Muscle of back (tissue), 13 donors: ENCODE measurements around the gene FAM162B. TPM values are rescaled to one million over a fixed set of nuclear protein-coding genes. Genes with fewer than 3 reads are reported as not detected.
"Not testable (repeated sequence)": the region's sequence is repeated elsewhere in the genome, so short reads cannot be mapped to it uniquely, and the experiment has no call there.

Experiments used
- DNase-seq, 3 donors: peaks; one replicate each; pipeline versions ENCODE4 v3.0.0 to v3.0.0-alpha.2; 2013
- long read RNA-seq, 9 donors: transcript quantifications; one replicate each; lab custom pipeline, GENCODE V29; 2026
- polyA plus RNA-seq, 10 donors: library from polyadenylated mRNA; unstranded; fragments of 120-200 nt; gene quantifications; one replicate each; pipeline ENCODE4 v1.2.1, GENCODE V29; 2013; ENCODE audit not compliant: insufficient read length in 10 of 10

The FAM162B gene
- 1 to 10 TPM; 5.0 to 9.4 (median 6.5) TPM for polyA plus RNA-seq
- long read RNA-seq, donor 1, partial matches to known transcripts, result 0 of 3 reads
- long read RNA-seq, donor 1, other reads (novel, unspliced or antisense), result 0 of 3 reads
- long read RNA-seq, donor 2, transcript FAM162B-201 (4 exons, 1,036 nt), result major isoform, 5 of 5 reads
- long read RNA-seq, donor 2, partial matches to known transcripts, result 0 of 5 reads
- long read RNA-seq, donor 2, other reads (novel, unspliced or antisense), result 0 of 5 reads
- long read RNA-seq, donor 3, result 0 reads
- long read RNA-seq, donor 4, partial matches to known transcripts, result 0 of 3 reads
- long read RNA-seq, donor 4, other reads (novel, unspliced or antisense), result 0 of 3 reads
- long read RNA-seq, donor 5, transcript FAM162B-201 (4 exons, 1,036 nt), result major isoform, 10 of 10 reads
- long read RNA-seq, donor 5, partial matches to known transcripts, result 0 of 10 reads
- long read RNA-seq, donor 5, other reads (novel, unspliced or antisense), result 0 of 10 reads
- long read RNA-seq, donor 6, transcript FAM162B-201 (4 exons, 1,036 nt), result major isoform, 8 of 8 reads
- long read RNA-seq, donor 6, partial matches to known transcripts, result 0 of 8 reads
- long read RNA-seq, donor 6, other reads (novel, unspliced or antisense), result 0 of 8 reads
- long read RNA-seq, donor 7, transcript FAM162B-201 (4 exons, 1,036 nt), result major isoform, 5 of 5 reads
- long read RNA-seq, donor 7, partial matches to known transcripts, result 0 of 5 reads
- long read RNA-seq, donor 7, other reads (novel, unspliced or antisense), result 0 of 5 reads
- long read RNA-seq, donor 8, partial matches to known transcripts, result 0 of 4 reads
- long read RNA-seq, donor 8, other reads (novel, unspliced or antisense), result 0 of 4 reads
- long read RNA-seq, donor 9, result 0 reads

- peak; percentile 17 to 84 (median 57) for DNase-seq
Observed at GRCh38 chr6:116764961-116765841, at the start of gene FAM162B. Gene FAM162B (minus strand): TSS chr6:116765719. CDS start chr6:116765576, 143 bp downstream.

DNA sequence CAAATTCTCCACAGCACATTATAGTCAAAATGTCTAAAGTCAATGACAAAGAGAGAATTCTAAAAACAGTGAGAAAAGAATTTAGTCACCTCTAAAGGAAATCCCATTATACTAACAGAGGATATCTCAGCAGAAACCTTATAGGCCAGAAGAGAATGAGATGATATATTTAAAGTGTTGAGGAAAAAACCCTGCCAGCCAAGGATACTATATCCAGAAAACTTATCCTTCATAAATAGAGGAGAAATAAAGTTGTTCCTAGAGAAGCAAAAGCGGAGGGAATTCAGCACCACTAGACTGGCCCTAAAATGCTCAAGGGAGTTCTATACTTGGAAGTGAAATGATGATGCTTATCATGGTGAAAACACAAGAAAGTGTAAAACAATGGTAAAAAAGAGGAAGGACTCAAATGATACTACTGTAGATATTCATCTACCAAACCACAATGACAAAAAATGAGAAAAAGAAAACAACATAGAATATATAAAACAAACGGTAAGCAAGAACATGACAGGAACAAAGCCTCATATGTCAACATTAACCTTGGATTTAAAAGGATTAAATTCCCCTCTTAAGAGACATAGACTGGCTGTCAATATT, 46.6 kb upstream of the FAM162B start:
- no peak for DNase-seq

GRCh38 chr6:116801971-116802370, 36.5 kb upstream of the FAM162B start:
- DNase-seq, result no peak

DNA sequence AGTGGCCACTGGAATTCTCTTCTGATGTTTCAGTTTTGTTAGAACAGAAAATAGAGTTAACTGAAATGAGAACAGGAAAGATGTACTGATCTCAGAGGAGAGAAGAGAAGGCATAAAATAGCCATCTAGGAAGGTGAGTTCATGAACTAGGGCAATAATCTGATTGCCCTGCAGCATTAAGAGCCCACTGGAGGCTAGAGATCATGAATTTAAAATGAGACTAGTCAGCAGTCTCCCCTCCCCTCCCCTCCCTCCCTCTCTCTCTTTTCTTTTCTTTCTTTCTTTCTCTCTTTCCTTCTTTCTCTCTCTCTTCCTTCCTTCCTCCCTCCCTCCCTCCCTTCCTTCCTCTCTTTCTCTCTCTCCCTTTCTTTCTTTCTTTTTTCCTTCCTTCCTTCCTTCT, 34.4 kb upstream of the FAM162B start:
- DNase-seq, result no peak

DNA sequence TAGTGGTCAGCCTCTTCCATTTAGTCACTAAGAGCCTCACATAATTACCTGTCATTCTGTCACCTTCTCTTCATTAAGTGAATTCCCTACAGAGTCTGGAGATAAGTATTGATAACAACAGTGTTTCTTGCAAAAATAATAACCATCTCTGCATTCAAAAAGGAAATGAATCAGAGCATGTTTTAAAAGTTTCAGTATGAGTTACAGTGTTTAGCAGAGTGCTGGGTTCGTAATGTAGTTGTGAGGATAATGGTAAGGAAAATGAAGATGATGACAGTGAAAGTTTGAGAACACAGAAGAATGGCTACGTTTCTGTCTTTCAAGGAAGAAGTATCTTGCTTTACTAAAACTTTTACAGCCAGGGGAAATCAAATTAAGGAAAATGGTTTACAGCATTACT, 32.1 kb upstream of the FAM162B start:
- no peak for DNase-seq

DNA sequence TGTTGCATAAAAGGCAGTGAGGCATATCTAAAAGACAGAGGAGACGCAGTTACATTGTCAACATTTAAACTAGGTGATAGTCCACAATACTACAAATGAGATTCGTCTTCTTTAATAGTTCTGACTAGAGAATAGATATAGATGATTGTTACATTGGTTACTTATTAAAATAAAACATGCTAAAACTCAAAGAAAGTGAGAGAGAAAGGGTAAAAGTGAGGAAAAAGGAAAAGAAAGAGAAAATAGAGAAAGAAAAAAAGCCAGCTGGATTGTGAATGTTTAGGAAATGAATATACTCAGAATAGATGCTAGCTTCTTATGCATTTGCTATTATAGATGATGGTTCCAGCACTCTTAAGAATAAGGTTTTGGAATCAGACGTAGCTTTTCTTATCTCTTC, 27.7 kb upstream of the FAM162B start:
- no peak for DNase-seq

DNA sequence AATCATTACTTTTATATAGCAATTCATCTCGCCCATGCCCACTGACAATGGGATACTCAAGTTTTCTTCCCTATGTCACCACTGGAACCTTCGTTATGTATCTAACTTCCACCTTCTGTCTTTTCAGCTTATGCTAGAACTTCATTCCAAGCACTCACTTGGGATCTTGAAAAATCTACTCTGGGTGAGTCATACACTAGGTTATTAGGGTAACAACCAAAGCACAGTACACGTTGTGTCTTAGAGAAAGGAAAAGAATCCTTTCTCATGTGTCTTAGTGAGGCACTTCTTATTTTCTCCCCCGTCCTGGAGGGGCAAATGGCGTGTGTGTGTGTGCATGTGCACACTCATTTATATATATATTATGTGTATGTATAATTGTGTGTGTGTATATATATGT, 18.3 kb upstream of the FAM162B start:
- no peak for DNase-seq

DNA sequence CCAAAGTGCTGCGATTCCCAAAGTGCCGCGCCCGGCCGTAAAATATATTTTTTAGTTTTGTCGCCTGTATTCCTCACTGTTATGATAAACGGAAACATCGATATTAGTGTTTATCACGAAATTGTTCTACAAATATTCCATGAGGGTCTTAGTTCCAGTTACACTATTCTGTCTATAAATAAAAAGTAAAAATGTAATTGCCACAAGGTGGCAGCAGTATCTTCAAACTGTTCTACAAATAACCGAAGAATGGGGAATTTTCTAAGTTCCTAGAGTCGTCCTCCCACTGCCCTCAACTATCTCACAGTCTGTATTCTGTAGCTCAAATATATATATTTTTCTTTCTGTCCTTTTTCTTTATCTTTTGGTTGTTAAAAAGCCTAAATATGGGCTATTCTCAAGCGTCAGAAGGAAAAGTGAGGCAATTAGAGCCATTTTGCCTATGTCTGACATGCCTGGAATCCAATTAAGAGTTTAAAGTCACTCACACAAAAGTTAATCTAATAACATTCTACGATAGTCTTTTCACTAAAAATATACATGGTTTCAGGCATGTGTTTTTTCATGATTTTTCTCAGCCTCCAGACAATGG, 14.2 kb upstream of the FAM162B start:
- peak in 2 of 3 donors; percentile 34 to 67 for DNase-seq

GRCh38 chr6:116773886-116774285, 8.4 kb upstream of the FAM162B start:
- DNase-seq, result no peak

DNA sequence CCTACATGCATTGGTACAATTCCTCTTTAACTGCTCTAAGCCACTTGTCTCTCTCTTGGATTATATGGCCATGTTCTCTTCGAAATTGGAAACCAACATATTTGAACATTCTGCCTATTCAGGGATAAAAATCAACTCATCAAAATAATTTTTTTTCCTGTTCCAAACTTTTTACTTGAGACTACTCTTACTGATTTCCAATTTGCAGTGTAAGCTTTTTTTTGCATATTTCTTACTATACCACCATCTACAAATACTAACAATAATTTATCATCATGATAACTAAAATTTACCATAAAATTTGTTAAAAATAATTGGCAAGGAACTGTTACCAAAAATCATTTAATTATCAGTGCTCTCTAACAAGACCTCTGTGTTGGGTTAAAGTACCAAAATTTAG, 6.9 kb upstream of the FAM162B start:
- DNase-seq, result no peak

DNA sequence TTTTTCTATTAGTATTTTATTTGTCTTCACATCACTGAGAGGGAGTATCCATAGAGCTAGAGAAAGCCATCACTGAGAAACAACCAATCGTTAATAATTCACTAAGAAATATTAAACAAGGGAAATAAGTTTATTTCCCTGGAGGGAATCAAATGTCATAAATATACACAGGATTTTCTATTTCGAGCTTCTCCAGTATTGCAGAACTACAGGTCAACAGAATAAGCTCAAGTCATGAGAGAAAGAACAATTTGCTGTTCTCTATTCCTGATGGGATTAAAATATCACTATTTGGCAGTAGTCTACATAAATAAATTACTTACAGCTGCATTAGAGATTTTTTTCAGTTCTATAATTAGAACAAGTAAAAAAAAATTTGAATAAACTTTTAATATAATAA, 2.2 kb upstream of the FAM162B start:
- DNase-seq, result peak in 2 of 3 donors; percentile 37 to 69

DNA sequence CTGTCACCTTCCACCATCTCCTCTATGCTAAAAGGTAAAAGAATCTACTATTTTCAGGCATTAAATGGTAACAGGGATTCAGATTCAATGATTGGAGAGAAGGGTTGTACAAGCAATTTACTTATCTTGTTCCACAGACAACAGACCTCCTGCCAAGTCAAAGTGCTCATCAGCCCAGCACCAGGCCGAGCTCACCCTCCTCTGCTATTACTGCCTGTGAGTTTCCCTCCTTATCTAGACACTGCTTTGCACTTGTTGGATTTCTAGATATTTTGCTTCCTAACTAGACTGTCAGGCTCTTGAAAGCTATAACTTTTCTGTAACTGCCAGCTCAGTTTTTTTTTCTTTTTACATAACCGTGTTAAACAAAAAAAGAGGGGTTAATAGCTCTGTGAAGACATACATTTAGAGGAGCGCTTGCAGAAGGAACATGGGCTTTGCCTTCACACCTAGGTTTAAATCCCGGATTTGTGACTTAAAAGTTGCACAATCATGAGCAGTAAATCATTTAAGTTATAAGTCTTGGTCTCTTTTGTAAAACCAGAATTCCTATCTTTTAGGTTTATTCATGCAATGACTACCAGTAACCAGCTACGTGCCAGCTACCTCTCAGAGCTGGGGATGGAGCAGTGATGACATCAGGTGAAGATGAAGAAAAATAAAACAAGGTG, 1.1 kb upstream of the FAM162B start:
- DNase-seq, result peak in 1 of 3 donors; percentile 7

DNA sequence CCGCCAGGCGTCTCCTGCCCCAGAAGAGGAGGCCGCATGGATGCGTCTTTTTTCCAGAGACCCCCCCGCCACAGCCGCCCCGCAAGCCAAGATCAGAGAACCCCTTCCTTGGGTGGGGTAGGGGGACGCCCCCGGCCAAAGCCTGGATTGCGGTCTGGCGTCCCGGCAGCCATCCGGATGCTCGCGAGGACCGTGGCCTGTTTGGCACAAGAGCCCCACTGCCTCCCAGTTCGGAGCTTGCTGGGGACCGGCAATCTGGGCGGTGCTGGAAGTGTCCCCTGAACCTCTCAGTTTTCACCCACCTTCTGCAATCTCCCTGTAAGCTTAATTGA, 924 bp downstream of the FAM162B start:
- DNase-seq, result peak in 1 of 3 donors; percentile 56

GRCh38 chr6:116763906-116764628, 1.5 kb downstream of the FAM162B start:
- DNase-seq, result peak in 1 of 3 donors; percentile 15

DNA sequence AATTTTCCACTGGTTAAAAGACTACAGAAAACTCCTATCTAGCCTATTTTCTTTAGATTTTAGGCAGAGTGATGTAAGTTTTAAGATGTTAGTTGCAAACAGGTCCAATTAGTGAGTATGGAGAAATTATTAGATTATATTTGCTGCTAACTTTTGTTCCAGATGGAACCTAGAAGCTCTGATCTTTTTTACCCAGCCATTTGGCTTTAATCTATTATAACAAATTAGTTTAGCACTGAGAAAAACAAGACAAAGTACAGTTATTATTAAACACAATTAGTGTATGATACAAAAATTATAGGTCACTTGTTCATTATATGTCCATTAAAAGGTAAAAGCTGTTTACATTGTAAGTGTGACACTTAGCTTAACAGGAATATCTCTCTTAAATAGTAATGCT, 2.5 kb downstream of the FAM162B start:
- DNase-seq, result no peak

DNA sequence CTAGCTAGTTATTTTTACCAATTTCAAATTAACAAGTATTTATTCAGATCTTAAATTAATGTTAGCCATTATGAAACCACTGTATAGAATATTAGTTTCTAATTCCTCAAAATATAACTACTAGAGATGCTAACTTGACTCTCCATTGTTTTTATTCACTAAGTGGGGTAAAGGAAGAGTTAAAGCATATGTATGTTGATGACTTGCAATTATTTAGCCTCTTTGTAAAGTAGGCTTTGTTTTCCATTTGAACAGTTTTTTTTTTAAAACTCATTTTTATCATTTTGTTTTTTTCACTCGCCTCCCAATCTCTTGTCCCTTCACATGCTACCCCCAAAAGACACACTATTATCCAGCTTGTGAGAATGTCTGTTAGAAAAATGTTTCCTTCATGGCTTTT, 3.3 kb downstream of the FAM162B start:
- no peak for DNase-seq

- DNase-seq, result no peak
Observed at GRCh38 chr6:116761779-116762178, 3.7 kb downstream of the FAM162B start.

GRCh38 chr6:116745176-116745575, 20.3 kb downstream of the FAM162B start:
- no peak for DNase-seq

- DNase-seq, result no peak
Observed at GRCh38 chr6:116741571-116741970, 23.9 kb downstream of the FAM162B start.

GRCh38 chr6:116740486-116740885, 25.0 kb downstream of the FAM162B start:
- DNase-seq, result not testable (repeated sequence)
